Measurements from ENCODE around the gene KPNA3. TPM values are rescaled to one million over a fixed set of nuclear protein-coding genes. Genes with fewer than 3 reads are reported as not detected.

KPNA3 gene
- total RNA-seq, 6 experiments from 2014 or later = 16.3 to 27.2 (median 19.5) TPM

- no peak for TF ChIP-seq CTCF (IDR thresholded peaks at IDR 0.05)
- TF ChIP-seq POLR2A (IDR thresholded peaks at IDR 0.05) = no peak
- intact Hi-C loops (cut with DNase I) = no loop called here
- Histone ChIP-seq H3K4me3 (no peak overlapping the region), H3K27me3 (no peaks in the 10 kb centered on the region), H3K9me3 (no peaks in the 10 kb centered on the region), H3K27ac (no peak overlapping the region), H3K36me3 (no peaks in the 10 kb centered on the region), H3K4me1 (peaks cover 0 to 11% (median 5%) of the 10 kb centered on the region in 4 donors)
- WGBS (ENCODE audit: insufficient coverage, low coverage, low lambda C conversion rate, missing lambda C conversion rate) = 43% methylated on average over 2 of the region's 2 CpGs
- DNase-seq (no peak), ATAC-seq (no peak)
Observed at GRCh38 chr13:49740870-49741269, 51.6 kb downstream of the KPNA3 start.

- Histone ChIP-seq H3K27me3 (no peaks in the 10 kb centered on the region), H3K36me3 (no peaks in the 10 kb centered on the region), H3K4me1 (peaks cover 0 to 11% (median 5%) of the 10 kb centered on the region in 4 donors), H3K4me3 (no peak overlapping the region), H3K27ac (no peak overlapping the region), H3K9me3 (no peaks in the 10 kb centered on the region)
- ATAC-seq (peak in 3 of 4 donors; percentile 24 to 48 (median 46)), DNase-seq (no peak)
- no peak for TF ChIP-seq CTCF (IDR thresholded peaks at IDR 0.05)
- TF ChIP-seq POLR2A (IDR thresholded peaks at IDR 0.05) = no peak
- intact Hi-C loops (cut with DNase I) = no loop called here
- 77% methylated on average over 5 of the region's 5 CpGs for WGBS (ENCODE audit: insufficient coverage, low coverage, low lambda C conversion rate, missing lambda C conversion rate)
Observed at GRCh38 chr13:49739498-49740187, 52.8 kb downstream of the KPNA3 start.

- no peaks in the 10 kb centered on the region for H3K9me3 ChIP-seq
- intact Hi-C loops (cut with DNase I) = no loop called here
- peak in 2 of 3 donors; percentile 24 to 56 for DNase-seq
- no peak for TF ChIP-seq CTCF (IDR thresholded peaks at IDR 0.05)
- TF ChIP-seq POLR2A (IDR thresholded peaks at IDR 0.05) = no peak
- 43% methylated on average over 12 of the region's 12 CpGs for WGBS (ENCODE audit: insufficient coverage, low coverage, low lambda C conversion rate, missing lambda C conversion rate)
- peaks cover 0 to 5% (median 0%) of the 10 kb centered on the region in 4 donors for H3K36me3 ChIP-seq
- ATAC-seq = peak; percentile 91 to 97 (median 92)
- peak overlapping the region in 2 of 3 donors; percentile 41 to 70 for H3K27ac ChIP-seq
- H3K4me3 ChIP-seq = peak overlapping the region in 2 of 3 donors; percentile 20 to 21
- H3K27me3 ChIP-seq = no peaks in the 10 kb centered on the region
- peaks cover 0 to 26% (median 0%) of the 10 kb centered on the region in 4 donors for H3K4me1 ChIP-seq
Observed at GRCh38 chr13:49733181-49733951, 59.1 kb downstream of the KPNA3 start.

GRCh38 chr13:49731766-49732165 lies 60.7 kb downstream of the KPNA3 start:
- no peak for TF ChIP-seq POLR2A (IDR thresholded peaks at IDR 0.05)
- TF ChIP-seq CTCF (IDR thresholded peaks at IDR 0.05) = no peak
- Histone ChIP-seq H3K27me3 (no peaks in the 10 kb centered on the region), H3K36me3 (peaks cover 0 to 5% (median 0%) of the 10 kb centered on the region in 4 donors), H3K4me3 (no peak overlapping the region), H3K27ac (no peak overlapping the region), H3K4me1 (peaks cover 0 to 26% (median 0%) of the 10 kb centered on the region in 4 donors), H3K9me3 (no peaks in the 10 kb centered on the region)
- intact Hi-C loops (cut with DNase I) = no loop called here
- no peak for DNase-seq
- peak in 1 of 4 donors; percentile 33 for ATAC-seq

Measured in right lobe of liver (tissue), 6 donors.